ENCODE results near the gene SURF6.
"Not testable (repeated sequence)": the region's sequence is repeated elsewhere in the genome, so short reads cannot be mapped to it uniquely, and the experiment has no call there.

Gene SURF6

DNA sequence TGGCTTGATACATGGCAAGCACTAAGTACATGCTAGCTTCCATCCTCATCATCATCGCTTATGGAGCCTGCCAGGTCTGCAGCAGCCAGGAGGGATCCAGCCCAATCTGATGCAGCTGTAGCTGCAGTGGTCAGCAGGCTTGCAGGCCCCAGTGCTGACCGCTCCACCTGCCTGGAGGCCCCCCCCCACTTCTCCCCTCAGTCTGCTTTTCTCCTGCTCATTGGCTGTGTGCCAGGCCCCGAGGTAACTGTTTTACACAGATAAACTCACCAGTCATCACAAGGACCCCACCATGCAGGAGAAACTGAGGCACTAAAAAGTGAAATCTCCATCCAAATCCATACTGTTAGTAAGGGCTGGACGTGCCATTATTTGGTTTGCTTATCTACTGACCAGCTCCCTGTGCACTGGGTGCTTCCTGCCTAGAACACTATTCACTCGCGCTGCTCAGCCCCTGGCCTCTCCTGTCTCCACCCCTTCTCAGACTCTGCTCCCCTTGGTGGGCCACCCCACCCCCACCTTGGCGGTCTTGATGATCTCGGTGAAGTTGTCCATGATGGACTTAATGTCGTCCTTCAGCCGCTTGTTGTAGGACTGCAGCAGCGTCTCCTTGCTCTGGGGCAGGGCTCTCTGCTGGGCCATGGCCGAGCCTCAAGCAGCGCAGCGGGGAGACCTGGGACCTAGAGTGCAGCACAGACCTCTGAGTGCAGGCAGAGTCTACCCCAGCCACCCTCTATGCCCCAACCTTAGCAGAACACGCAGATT, 10.2 kb upstream of the SURF6 start:
- no peak for DNase-seq

GRCh38 chr9:133345596-133345995, 9.6 kb upstream of the SURF6 start:
- no peak for DNase-seq

- no peak for DNase-seq
These were observed 9.0 kb upstream of the SURF6 start for GRCh38 chr9:133344979-133345378.

GRCh38 chr9:133344071-133344470, 8.1 kb upstream of the SURF6 start:
- DNase-seq = no peak

DNA sequence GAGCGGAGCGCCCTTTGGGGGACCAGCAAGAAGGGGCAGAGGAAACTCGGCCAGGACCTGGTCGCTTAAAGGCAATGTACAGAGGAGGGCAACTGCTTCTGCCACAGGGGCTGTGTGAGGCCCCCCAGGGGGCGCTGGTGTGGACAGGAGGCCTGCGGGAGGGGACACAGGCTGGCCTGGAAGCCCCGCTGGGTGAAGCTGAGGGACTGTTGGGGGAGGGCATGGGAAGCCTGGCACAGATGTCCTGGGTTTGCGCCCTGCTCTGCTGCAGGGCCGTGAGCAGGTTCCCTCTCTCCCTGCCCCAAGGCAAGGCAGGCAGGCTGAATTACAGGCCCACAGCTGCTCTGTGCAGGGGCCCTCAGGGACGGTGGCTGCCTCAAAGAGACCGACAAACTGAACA, 6.6 kb upstream of the SURF6 start:
- DNase-seq = no peak

- no peak for DNase-seq
These were observed 6.0 kb upstream of the SURF6 start for GRCh38 chr9:133342069-133342406.

DNA sequence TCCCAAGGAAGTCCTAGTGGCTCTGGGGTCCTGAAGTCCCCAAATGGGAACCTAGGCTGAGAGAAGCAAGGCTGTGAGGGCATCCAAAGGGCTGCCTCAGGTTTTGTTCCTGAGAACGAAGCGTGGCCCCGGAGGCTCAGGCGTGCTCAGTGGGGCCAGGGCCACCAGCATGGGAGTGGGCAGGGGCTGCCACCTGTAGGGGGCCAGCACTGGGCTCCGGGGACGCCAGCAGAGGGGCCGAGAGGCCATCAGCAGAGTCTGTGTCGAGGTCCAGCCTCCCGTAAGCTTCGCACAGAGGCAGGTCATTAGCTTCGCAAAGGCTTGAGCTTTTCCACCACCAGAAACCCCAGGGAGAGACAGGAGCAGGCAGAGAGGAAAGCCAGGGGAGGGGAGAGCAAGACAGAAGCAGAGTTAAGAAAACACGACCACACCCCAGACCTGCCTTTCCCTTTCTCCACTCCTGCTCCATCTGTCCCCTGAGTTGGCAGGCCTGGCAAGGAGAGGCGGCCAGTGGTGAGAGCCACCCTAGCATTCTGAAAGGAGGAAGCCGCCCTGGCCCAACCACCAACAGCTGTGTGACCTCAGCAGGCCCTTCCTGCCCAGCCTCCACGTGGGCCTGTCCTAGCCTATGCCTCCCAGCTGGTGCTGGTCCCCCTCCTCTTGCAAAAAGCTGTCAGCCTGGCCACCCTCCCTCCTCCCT, 5.5 kb upstream of the SURF6 start:
- no peak for DNase-seq

DNA sequence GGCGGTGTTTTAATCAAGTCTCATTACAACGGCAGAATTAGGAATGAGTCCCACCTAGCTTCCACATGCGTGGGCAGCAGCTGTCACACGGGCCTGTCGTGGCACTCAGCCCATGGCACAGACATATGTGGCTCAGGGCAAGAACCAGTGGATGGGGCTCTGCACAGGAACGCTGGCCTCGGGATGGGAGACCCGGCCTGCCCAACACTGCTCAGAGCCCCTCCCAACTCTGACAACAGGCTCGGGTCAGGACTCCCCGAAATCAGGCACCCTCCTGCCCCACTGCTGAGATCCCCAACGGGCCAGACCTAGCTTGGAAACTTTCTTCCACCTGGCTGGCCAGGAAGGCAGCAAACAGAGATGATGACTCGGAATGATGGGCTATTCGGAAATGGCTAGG, 4.9 kb upstream of the SURF6 start:
- DNase-seq = no peak

- DNase-seq = no peak
These were observed 4.3 kb upstream of the SURF6 start for GRCh38 chr9:133340256-133340655.

- DNase-seq = no peak
These were observed 3.7 kb upstream of the SURF6 start for GRCh38 chr9:133339641-133340040.

GRCh38 chr9:133334888-133335287, 1.1 kb downstream of the SURF6 start:
- DNase-seq = not testable (repeated sequence)

- no peak for DNase-seq
These were observed 1.8 kb downstream of the SURF6 start for GRCh38 chr9:133334161-133334560.

GRCh38 chr9:133333566-133333965, 2.4 kb downstream of the SURF6 start:
- DNase-seq = no peak

- no peak for DNase-seq
These were observed 3.0 kb downstream of the SURF6 start for GRCh38 chr9:133333011-133333410.

GRCh38 chr9:133332381-133332730, 3.6 kb downstream of the SURF6 start:
- no peak for DNase-seq

DNA sequence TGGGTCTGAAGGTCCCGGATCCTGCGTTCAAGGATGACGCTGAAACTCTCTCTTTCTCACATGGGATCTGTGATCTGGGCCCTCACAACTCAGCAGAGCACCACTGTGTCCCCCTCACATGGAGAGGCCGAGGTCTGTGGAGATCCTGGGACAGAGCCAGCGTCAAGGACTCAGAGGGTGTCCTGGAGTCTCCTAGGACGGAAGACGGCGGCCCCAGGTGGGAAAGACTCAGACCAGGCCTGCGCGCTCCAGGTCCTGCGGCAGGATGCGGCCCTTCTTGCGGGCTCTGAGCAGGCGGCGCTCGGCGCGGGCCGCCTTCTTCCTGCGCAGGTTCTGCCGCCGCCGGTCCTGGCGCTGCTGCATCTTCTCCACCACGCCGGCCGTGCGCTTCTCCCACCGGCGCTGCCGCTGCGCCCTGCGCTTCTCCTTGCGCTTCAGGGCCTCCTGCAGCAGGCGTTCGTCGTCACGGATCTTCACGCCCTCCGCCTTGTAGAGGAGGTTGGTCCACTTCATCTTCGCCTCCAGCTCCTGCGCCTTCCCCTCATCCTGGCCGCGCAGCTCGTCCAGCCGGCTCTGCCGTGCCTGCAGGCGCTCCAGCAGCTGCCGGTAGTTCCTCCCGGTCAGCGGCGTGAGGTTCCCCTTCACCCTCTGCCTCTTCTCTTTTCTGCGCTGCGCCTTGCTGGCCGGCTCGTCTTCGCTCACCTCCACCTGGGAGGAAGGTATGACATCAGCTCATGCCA, 4.2 kb downstream of the SURF6 start:
- DNase-seq = no peak

DNA sequence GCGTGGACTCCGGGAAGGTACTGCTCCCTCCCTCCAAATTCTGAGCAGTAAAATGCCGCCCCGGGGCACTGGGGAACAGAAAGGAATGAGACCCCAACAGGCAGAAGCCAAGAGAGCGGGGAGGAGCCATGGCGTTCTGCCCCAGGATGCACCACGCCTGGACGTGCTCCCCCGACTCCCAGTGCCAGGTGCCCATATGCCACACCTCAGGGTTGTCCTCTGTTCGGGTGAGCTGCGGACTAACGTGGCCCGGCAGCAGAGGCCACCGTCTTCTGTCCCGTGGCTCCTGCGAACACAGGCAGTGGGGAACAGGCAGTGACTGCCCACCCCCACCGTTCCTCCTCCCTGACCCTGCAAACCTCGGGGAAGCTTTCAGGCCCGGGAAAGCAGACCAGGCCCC, 4.8 kb downstream of the SURF6 start:
- DNase-seq = no peak

GRCh38 chr9:133329306-133330156, 6.5 kb downstream of the SURF6 start:
- not testable (repeated sequence) for DNase-seq

- no peak for DNase-seq
These were observed 8.0 kb downstream of the SURF6 start for GRCh38 chr9:133327834-133328484.

DNA sequence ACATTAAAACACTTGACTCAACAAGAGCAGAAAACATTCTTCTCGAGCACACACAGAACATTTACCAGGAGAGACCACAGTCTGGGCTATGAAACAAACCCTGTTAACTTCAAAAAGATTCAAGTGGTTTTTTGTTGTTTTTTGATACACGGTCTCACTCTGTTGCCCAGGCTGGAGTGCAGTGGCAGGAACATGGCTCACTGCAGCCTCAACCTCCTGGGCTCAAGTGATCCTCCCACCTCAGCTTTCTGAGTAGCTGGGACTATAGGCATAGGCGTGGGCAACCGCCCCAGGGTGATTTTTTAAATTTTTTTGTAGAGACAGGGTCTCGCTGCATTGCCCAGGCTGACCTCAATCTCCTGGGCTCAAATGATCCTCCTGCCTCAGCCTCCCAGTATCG, 9.0 kb downstream of the SURF6 start:
- DNase-seq = not testable (repeated sequence)

DNA sequence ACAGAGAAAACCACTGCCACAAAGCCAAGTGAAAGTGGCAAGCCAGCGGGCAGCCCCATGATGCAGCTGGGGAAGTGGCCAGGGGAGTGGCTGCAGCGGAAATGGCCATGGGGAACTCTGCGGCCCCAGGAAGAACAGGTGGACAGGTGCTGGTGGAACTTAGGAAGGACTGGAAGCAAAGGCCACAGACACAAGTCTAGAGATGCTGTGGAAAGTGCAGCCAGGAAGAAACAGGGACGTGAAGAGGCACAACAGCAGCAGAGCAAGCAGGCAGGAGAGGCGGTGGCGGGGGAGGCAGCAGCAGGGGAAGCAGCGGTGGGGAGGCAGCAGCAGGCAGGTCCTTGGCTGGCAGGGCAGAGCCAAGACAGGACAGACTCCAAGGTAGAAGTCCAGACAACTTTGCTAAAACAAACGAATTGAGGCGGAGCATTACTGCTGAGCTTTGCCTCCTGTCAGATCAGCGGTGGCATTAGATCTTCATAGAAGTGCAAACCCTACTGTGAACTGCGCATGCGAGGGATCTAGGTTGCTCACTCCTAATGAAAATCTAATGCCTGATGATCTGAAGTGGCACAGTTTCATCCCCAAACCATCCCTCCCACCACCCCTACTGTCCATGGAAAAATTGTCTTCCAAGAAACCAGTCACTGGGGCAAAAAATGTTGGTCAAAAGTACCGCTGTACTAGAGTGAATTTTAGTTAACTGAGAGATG, 11.8 kb downstream of the SURF6 start:
- DNase-seq = no peak

DNA sequence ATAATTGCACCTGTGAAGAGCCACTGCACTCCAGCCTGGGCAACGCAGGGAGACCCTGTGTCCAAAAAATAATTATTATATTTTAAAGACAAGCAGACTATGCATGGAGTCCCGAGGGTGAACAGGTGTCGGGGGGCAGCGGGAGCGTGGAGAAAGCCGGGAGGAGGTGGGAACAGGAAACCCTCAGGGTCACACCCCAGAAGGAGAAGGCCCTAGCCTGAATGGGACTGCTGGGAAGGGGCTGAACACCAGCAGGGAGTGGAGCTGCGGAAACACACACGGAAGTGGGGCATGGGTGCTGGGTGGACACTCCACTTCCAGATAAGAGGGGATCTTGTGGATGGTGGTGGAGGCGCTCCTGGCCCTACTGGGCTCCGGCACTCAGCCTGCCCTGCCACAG, 12.8 kb downstream of the SURF6 start:
- DNase-seq = no peak

Data from cortex of kidney (tissue), 1 donor.